ENCODE results near the gene RBM18. TPM values are rescaled to one million over a fixed set of nuclear protein-coding genes. Genes with fewer than 3 reads are reported as not detected.

The RBM18 gene
- total RNA-seq, 3 donors from 2014 or later = 15.6 to 21.5 (median 17.2) TPM

DNA sequence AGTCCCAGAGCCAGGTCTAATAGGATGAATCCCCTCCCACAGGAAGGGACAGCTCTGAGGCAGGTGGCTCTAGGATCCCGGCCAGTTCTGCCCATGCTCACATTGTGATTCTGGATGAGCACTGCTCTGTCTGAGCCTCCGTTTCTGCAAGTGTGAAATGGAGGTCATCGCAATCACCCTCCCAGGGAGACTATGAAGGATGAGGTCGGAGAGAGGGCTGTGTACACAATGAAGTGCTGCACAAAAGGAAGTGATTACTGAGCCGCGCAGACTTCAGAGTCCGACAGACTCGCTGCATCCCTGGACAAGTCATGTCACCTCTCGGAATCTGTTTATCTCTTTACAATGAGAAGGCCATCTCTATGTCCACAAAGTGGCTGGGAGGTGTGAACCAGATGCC is 57.5 kb downstream of the RBM18 start:
- no peak overlapping the region for H3K4me3 ChIP-seq
- H3K4me1 ChIP-seq (ENCODE audit: low read depth) = no peaks in the 10 kb centered on the region
- TF ChIP-seq CTCF (IDR thresholded peaks at IDR 0.05) = no peak
- ATAC-seq (no peak), DNase-seq (no peak)
- intact Hi-C loops (cut with DNase I, micrococcal nuclease) = no loop called here
- no peaks in the 10 kb centered on the region for H3K36me3 ChIP-seq (ENCODE audit: low read depth)
- no peaks in the 10 kb centered on the region for H3K9me3 ChIP-seq

DNA sequence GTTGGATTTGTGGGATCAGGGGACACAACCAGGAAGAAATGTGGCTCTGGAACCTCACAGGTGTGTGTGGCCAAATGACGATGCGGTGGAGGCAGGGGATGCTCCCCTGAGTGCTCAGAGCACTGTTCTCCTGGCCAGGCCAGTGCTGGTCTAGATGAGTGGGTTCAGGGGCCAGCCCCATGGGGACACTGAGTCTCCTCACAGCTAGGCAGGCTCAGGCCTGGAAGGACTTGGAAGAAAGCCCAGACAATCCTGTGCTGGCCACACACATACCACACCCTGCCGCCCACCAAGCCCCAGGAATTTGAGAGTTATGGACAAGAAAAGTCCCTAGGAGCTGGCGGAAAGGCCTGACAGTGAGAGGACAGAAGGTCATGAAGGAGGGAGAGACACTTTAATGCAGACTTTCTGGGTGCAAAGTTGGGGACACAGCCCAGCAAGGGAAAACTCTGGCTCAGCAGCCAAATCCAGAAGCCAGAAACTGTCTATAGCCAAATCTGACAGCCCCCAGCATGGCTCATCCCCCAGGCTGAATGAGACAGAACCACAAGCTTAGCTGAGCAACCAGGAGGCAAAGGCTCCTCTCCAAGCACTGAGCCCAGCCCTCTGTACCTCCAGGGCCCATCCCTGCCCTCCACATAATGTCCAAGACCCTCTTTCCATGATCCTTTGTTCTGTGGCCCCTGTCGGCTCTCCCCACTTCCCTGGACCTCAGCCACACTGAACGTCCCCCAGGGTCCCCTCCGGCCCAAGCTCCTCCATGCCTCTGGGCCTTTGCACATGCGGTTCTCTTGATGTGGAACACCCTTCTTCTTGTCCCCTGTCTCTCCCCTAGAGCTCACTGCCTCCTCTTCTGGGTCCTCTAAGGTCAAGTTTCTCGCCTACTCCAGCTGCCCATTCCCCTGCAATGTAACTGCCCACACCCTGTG is 58.3 kb downstream of the RBM18 start:
- ATAC-seq = no peak
- DNase-seq = no peak
- intact Hi-C loops (cut with DNase I, micrococcal nuclease) = no loop called here

DNA sequence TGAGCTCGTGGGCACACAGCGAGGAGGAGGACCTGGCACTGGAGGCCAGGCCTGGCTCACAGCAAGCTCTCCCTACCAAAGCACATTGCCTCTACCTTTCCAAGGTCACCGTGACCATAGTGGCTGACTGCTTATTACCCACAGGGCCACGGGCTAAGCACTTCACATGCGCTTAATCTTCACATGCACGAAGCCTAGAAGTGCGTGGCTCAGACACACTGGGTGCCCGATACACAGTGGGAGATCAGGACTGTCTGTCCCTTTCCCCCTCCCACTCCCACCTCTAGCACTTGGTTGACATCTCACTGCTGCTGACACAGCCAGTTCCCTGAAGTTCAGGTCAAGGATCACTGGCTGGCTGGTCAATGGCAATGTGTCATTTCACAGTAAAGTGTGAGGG is 59.5 kb downstream of the RBM18 start:
- ATAC-seq = no peak
- no peak overlapping the region for H3K4me3 ChIP-seq
- no peak for TF ChIP-seq CTCF (IDR thresholded peaks at IDR 0.05)
- no peaks in the 10 kb centered on the region for H3K4me1 ChIP-seq (ENCODE audit: low read depth)
- H3K9me3 ChIP-seq = no peaks in the 10 kb centered on the region
- H3K36me3 ChIP-seq (ENCODE audit: low read depth) = no peaks in the 10 kb centered on the region
- no peak for DNase-seq
- intact Hi-C loops (cut with DNase I, micrococcal nuclease) = no loop called here

More for the DNA sequence above, 58.3 kb downstream of the RBM18 start:
- no peak for TF ChIP-seq CTCF (IDR thresholded peaks at IDR 0.05)
- no peaks in the 10 kb centered on the region for H3K4me1 ChIP-seq (ENCODE audit: low read depth)
- no peak overlapping the region for H3K4me3 ChIP-seq
- no peaks in the 10 kb centered on the region for H3K9me3 ChIP-seq
- H3K36me3 ChIP-seq (ENCODE audit: low read depth) = no peaks in the 10 kb centered on the region

DNA sequence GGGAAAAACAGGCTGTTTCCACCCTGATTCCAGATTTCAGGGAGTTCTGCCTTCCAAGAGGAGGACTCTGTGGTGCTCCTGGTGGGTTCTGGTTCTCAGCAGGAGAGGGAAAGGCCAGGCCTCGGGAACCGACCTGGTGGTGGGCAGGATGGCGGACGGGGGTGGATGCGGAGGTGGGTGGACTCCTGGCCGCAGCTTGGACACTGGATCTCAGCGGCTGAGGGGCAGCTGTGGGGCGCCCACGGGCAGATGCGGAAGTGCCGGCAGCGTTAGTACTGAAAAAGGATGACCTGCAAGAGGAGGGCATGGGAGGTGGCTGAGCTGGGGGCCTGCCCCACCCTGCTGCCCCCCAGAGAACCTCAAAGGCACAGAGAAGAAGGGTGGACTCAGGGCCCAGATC is 60.1 kb downstream of the RBM18 start:
- Histone ChIP-seq H3K4me1 (ENCODE audit: low read depth) (no peaks in the 10 kb centered on the region), H3K4me3 (no peak overlapping the region), H3K36me3 (ENCODE audit: low read depth) (no peaks in the 10 kb centered on the region), H3K9me3 (no peaks in the 10 kb centered on the region)
- DNase-seq (no peak), ATAC-seq (no peak)
- no peak for TF ChIP-seq CTCF (IDR thresholded peaks at IDR 0.05)
- intact Hi-C loops (cut with DNase I, micrococcal nuclease) = no loop called here

DNA sequence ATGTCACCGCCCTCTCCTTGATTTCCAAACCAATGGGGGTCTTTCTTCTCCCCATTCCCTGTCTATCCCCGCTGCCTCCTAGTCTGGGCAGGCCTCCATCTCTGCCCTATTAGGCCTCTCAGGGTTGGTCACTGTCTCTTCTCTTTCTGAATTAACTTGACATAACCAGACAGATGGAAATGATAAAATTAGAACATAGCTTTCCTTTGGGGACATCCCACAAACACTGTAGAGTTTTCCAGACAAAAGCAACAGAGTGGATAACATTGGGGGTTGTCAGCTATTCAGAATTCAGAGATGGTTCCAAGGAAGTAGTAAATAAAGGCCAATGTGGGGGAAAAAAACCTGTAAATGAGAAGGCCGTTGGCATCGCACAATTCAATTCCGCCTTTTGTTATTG is 60.6 kb downstream of the RBM18 start:
- no peaks in the 10 kb centered on the region for H3K4me1 ChIP-seq (ENCODE audit: low read depth)
- ATAC-seq (no peak), DNase-seq (no peak)
- intact Hi-C loops (cut with DNase I, micrococcal nuclease) = no loop called here
- no peaks in the 10 kb centered on the region for H3K36me3 ChIP-seq (ENCODE audit: low read depth)
- H3K4me3 ChIP-seq = no peak overlapping the region
- H3K9me3 ChIP-seq = no peaks in the 10 kb centered on the region
- no peak for TF ChIP-seq CTCF (IDR thresholded peaks at IDR 0.05)
